MM.1S (cell line): ENCODE data around the gene CIT.

Source experiments
- DNase-seq: peaks from one replicate; pipeline ENCODE4 v3.0.0-alpha.2; 2015
- H2AFZ ChIP-seq: fragments of 300-600 bp; sonication (generic); 2 replicates; pipeline ENCODE4 v1.6.0; 2016; ENCODE audit warnings: antibody characterized with exemption, low read length
- H3F3A ChIP-seq: fragments of 300-600 bp; sonication (generic); 2 replicates; pipeline ENCODE4 v1.6.1; 2016; ENCODE audit warnings: mild to moderate bottlenecking, antibody characterized with exemption, low read length, moderate library complexity, mixed read lengths; ENCODE audit not compliant: insufficient read depth
- H3K27ac ChIP-seq: fragments of 300-600 bp; sonication (generic); 2 replicates; pipeline ENCODE4 v1.5.1; 2016; ENCODE audit warnings: mild to moderate bottlenecking, low read length
- H3K27me3 ChIP-seq: fragments of 300-600 bp; sonication (generic); replicated peaks from 2 replicates; pipeline ENCODE4 v1.6.0; 2016; ENCODE audit warnings: low read length; ENCODE audit not compliant: insufficient read depth
- H3K36me3 ChIP-seq: fragments of 300-600 bp; sonication (generic); replicated peaks from 2 replicates; pipeline ENCODE4 v1.6.1; 2016; ENCODE audit warnings: mild to moderate bottlenecking, low read length, mixed read lengths; ENCODE audit not compliant: insufficient read depth
- H3K4me1 ChIP-seq: fragments of 300-600 bp; sonication (generic); 2 replicates; pipeline ENCODE4 v1.6.1; 2016; ENCODE audit warnings: low read length, mixed read lengths
- H3K4me2 ChIP-seq: fragments of 300-600 bp; sonication (generic); 2 replicates; pipeline ENCODE4 v1.6.0; 2016; ENCODE audit warnings: low read depth, low read length
- H3K4me3 ChIP-seq: fragments of 300-600 bp; sonication (generic); 2 replicates; pipeline ENCODE4 v1.5.1; 2016; ENCODE audit warnings: low read length, mixed read lengths
- H3K79me2 ChIP-seq: fragments of 300-600 bp; sonication (generic); 2 replicates; pipeline ENCODE4 v1.6.1; 2016; ENCODE audit warnings: mixed run types, low read length, mixed read lengths
- H3K9ac ChIP-seq: fragments of 300-600 bp; sonication (generic); 2 replicates; pipeline ENCODE4 v1.6.1; 2016; ENCODE audit warnings: low read length, mixed read lengths
- H3K9me2 ChIP-seq: fragments of 300-600 bp; sonication (generic); replicated peaks from 2 replicates; pipeline ENCODE4 v1.6.1; 2016; ENCODE audit warnings: mild to moderate bottlenecking, low read length, mixed read lengths; ENCODE audit not compliant: insufficient read depth
- H3K9me3 ChIP-seq: fragments of 300-600 bp; sonication (generic); replicated peaks from 2 replicates; pipeline ENCODE4 v1.6.1; 2016; ENCODE audit warnings: mild to moderate bottlenecking, low read length, mixed read lengths; ENCODE audit not compliant: insufficient read depth
- H4K20me1 ChIP-seq: fragments of 300-600 bp; sonication (generic); 2 replicates; pipeline ENCODE4 v1.6.1; 2016; ENCODE audit warnings: mild to moderate bottlenecking, low read length, moderate library complexity, mixed read lengths; ENCODE audit not compliant: insufficient read depth
- CTCF ChIP-seq: fragments of 300-600 bp; sonication (generic); IDR thresholded peaks from 2 replicates; pipeline ENCODE4 v1.5.1; 2016; ENCODE audit warnings: antibody characterized with exemption, low read length, mixed read lengths
- EZH2 ChIP-seq: fragments of 300-600 bp; sonication (generic); optimal IDR thresholded peaks from 2 replicates; pipeline ENCODE3; 2017; ENCODE audit warnings: low read depth, mild to moderate bottlenecking, antibody characterized with exemption, low read length, mixed read lengths
- EZH2phosphoT487 ChIP-seq: fragments of 300-600 bp; sonication (generic); IDR thresholded peaks from 2 replicates; pipeline ENCODE4 v1.6.1; 2018; ENCODE audit warnings: antibody characterized with exemption, low read length

The CIT gene

GRCh38 chr12:119828300-119828699 is 48.8 kb downstream of the CIT start:
- no peaks in the 10 kb centered on the region for H3K79me2 ChIP-seq
- no peaks in the 10 kb centered on the region for H3F3A ChIP-seq
- no peaks in the 10 kb centered on the region for H3K27me3 ChIP-seq
- no peak overlapping the region for H3K9ac ChIP-seq
- no peak overlapping the region for H2AFZ ChIP-seq
- peak; percentile 8 for DNase-seq
- no peak overlapping the region for H3K27ac ChIP-seq
- TF ChIP-seq EZH2, result no peak
- no peak for TF ChIP-seq EZH2phosphoT487
- H3K36me3 ChIP-seq, result no peaks in the 10 kb centered on the region
- H3K9me3 ChIP-seq, result no peaks in the 10 kb centered on the region
- H3K4me2 ChIP-seq, result no peak overlapping the region
- H3K4me1 ChIP-seq, result no peaks in the 10 kb centered on the region
- no peaks in the 10 kb centered on the region for H3K9me2 ChIP-seq
- H3K4me3 ChIP-seq, result no peak overlapping the region
- no peaks in the 10 kb centered on the region for H4K20me1 ChIP-seq

- Histone ChIP-seq H3K9me3 (no peaks in the 10 kb centered on the region), H3K27ac (no peak overlapping the region), H3K36me3 (no peaks in the 10 kb centered on the region), H3K9ac (no peak overlapping the region), H3K4me1 (no peaks in the 10 kb centered on the region), H3K4me3 (no peak overlapping the region), H3K9me2 (no peaks in the 10 kb centered on the region), H4K20me1 (no peaks in the 10 kb centered on the region), H3K4me2 (no peak overlapping the region), H3F3A (no peaks in the 10 kb centered on the region), H3K79me2 (no peaks in the 10 kb centered on the region), H3K27me3 (no peaks in the 10 kb centered on the region), H2AFZ (no peak overlapping the region)
- no peak for DNase-seq
- TF ChIP-seq EZH2, result no peak
- TF ChIP-seq CTCF, result no peak
Observed at GRCh38 chr12:119827760-119828159, 49.4 kb downstream of the CIT start.

- H3K79me2 ChIP-seq, result no peaks in the 10 kb centered on the region
- H3K4me2 ChIP-seq, result no peak overlapping the region
- no peaks in the 10 kb centered on the region for H3K9me3 ChIP-seq
- no peak for DNase-seq
- no peaks in the 10 kb centered on the region for H3K27me3 ChIP-seq
- no peaks in the 10 kb centered on the region for H3F3A ChIP-seq
- no peak overlapping the region for H2AFZ ChIP-seq
- no peaks in the 10 kb centered on the region for H3K9me2 ChIP-seq
- no peak overlapping the region for H3K9ac ChIP-seq
- no peak overlapping the region for H3K4me3 ChIP-seq
- no peaks in the 10 kb centered on the region for H4K20me1 ChIP-seq
- H3K4me1 ChIP-seq, result no peaks in the 10 kb centered on the region
- H3K36me3 ChIP-seq, result no peaks in the 10 kb centered on the region
- H3K27ac ChIP-seq, result no peak overlapping the region
- TF ChIP-seq EZH2 (no peak), CTCF (no peak), EZH2phosphoT487 (no peak)
Observed at GRCh38 chr12:119826661-119827445, 50.3 kb downstream of the CIT start.

- no peak overlapping the region for H3K27ac ChIP-seq
Observed at GRCh38 chr12:119825262-119825661, 51.9 kb downstream of the CIT start.

More at GRCh38 chr12:119825262-119825661, 51.9 kb downstream of the CIT start:
- H3K9me2 ChIP-seq, result no peaks in the 10 kb centered on the region
- H2AFZ ChIP-seq, result no peak overlapping the region
- H3K36me3 ChIP-seq, result no peaks in the 10 kb centered on the region
- TF ChIP-seq EZH2phosphoT487 (no peak), EZH2 (no peak), CTCF (no peak)
- H3K4me2 ChIP-seq, result no peak overlapping the region
- no peak for DNase-seq
- H3K79me2 ChIP-seq, result no peaks in the 10 kb centered on the region
- H3K4me3 ChIP-seq, result no peak overlapping the region
- H3K9me3 ChIP-seq, result no peaks in the 10 kb centered on the region
- no peaks in the 10 kb centered on the region for H3F3A ChIP-seq
- H3K4me1 ChIP-seq, result no peaks in the 10 kb centered on the region
- H3K27me3 ChIP-seq, result no peaks in the 10 kb centered on the region
- no peak overlapping the region for H3K9ac ChIP-seq
- H4K20me1 ChIP-seq, result no peaks in the 10 kb centered on the region
